Measurements from ENCODE around the gene ACAT2.
"Not testable (repeated sequence)": the region's sequence is repeated elsewhere in the genome, so short reads cannot be mapped to it uniquely, and the experiment has no call there.

The ACAT2 gene

GRCh38 chr6:159730332-159730676 is 31.5 kb upstream of the ACAT2 start:
- DNase-seq (ENCODE audit: low read depth in 2 of 2), result no peak

GRCh38 chr6:159732550-159732949 is 29.3 kb upstream of the ACAT2 start:
- DNase-seq (ENCODE audit: low read depth in 2 of 2), result not testable (repeated sequence)

- not testable (repeated sequence) for DNase-seq (ENCODE audit: low read depth in 2 of 2)
Observed at GRCh38 chr6:159733395-159733794, 28.4 kb upstream of the ACAT2 start.

- no peak for DNase-seq (ENCODE audit: low read depth in 2 of 2)
Observed at GRCh38 chr6:159736908-159737307, 24.9 kb upstream of the ACAT2 start.

GRCh38 chr6:159739341-159739740 is 22.5 kb upstream of the ACAT2 start:
- DNase-seq (ENCODE audit: low read depth in 2 of 2), result no peak

- DNase-seq (ENCODE audit: low read depth in 2 of 2), result no peak
Observed at GRCh38 chr6:159742165-159742564, 19.7 kb upstream of the ACAT2 start.

GRCh38 chr6:159745081-159745480 is 16.8 kb upstream of the ACAT2 start:
- no peak for DNase-seq (ENCODE audit: low read depth in 2 of 2)

- DNase-seq (ENCODE audit: low read depth in 2 of 2), result no peak
Observed at GRCh38 chr6:159746759-159747158, 15.1 kb upstream of the ACAT2 start.

GRCh38 chr6:159748127-159748526 is 13.7 kb upstream of the ACAT2 start:
- not testable (repeated sequence) for DNase-seq (ENCODE audit: low read depth in 2 of 2)

GRCh38 chr6:159751448-159751847 is 10.4 kb upstream of the ACAT2 start:
- DNase-seq (ENCODE audit: low read depth in 2 of 2), result no peak

- no peak for DNase-seq (ENCODE audit: low read depth in 2 of 2)
Observed at GRCh38 chr6:159753081-159753872, 8.6 kb upstream of the ACAT2 start.

GRCh38 chr6:159754401-159754800 is 7.4 kb upstream of the ACAT2 start:
- no peak for DNase-seq (ENCODE audit: low read depth in 2 of 2)

GRCh38 chr6:159754959-159755914 is 6.6 kb upstream of the ACAT2 start:
- no peak for DNase-seq (ENCODE audit: low read depth in 2 of 2)

- no peak for DNase-seq (ENCODE audit: low read depth in 2 of 2)
Observed at GRCh38 chr6:159756508-159756907, 5.3 kb upstream of the ACAT2 start.

- peak; percentile 51 to 53 for DNase-seq (ENCODE audit: low read depth in 2 of 2)
Observed at GRCh38 chr6:159758031-159759001, 3.5 kb upstream of the ACAT2 start.

- no peak for DNase-seq (ENCODE audit: low read depth in 2 of 2)
Observed at GRCh38 chr6:159759645-159760044, 2.2 kb upstream of the ACAT2 start.

GRCh38 chr6:159760602-159761057 is 1.2 kb upstream of the ACAT2 start:
- DNase-seq (ENCODE audit: low read depth in 2 of 2), result peak; percentile 76

- DNase-seq (ENCODE audit: low read depth in 2 of 2), result no peak
Observed at GRCh38 chr6:159761129-159761872, 544 bp upstream of the ACAT2 start.

GRCh38 chr6:159762681-159763293 is 942 bp downstream of the ACAT2 start:
- no peak for DNase-seq (ENCODE audit: low read depth in 2 of 2)

GRCh38 chr6:159766906-159767305 is 5.1 kb downstream of the ACAT2 start:
- DNase-seq (ENCODE audit: low read depth in 2 of 2), result no peak

Data from fibroblast of skin of left biceps (primary cell).